ENCODE measurements around the gene SMIM45.

DNA sequence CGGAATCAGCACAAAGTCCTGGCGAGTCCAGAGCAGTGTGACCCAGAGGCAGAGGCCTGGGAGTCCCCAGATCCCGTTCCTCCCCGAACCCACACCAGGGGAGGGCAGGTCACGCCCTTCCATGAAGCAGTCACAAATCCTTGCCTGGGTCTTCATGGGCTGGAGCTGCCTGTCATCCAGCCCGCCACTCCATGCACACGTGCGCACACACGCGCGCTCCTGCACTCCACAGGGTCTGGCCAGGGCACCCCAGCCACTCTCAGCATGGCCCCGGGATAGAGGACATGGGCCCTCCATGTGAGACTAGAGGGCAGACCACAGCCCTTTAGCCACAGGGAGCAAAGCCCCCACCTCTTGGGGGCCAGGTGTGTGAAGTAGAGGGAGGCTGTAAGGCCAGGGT, 19.6 kb upstream of the SMIM45 start:
- TF ChIP-seq CTCF (IDR thresholded peaks at IDR 0.05) (no peak), REST (IDR thresholded peaks at IDR 0.05; ENCODE audit: low read depth, low read length) (no peak), EZH2phosphoT487 (IDR thresholded peaks at IDR 0.05; ENCODE audit: borderline replicate concordance, low read depth) (no peak), EP300 (IDR thresholded peaks at IDR 0.05; ENCODE audit: borderline replicate concordance in 1 of 2, low read depth in 1 of 2, low read length in 1 of 2) (no peak)

Data from SK-N-SH (cell line).